CD1c-positive myeloid dendritic cell (primary cell): ENCODE results near the gene KBTBD13.

Experiments used
- DNase-seq: peaks from one replicate; pipeline ENCODE4 v3.0.0-alpha.2; 2016; ENCODE audit errors: extremely low spot score

KBTBD13 gene

DNA sequence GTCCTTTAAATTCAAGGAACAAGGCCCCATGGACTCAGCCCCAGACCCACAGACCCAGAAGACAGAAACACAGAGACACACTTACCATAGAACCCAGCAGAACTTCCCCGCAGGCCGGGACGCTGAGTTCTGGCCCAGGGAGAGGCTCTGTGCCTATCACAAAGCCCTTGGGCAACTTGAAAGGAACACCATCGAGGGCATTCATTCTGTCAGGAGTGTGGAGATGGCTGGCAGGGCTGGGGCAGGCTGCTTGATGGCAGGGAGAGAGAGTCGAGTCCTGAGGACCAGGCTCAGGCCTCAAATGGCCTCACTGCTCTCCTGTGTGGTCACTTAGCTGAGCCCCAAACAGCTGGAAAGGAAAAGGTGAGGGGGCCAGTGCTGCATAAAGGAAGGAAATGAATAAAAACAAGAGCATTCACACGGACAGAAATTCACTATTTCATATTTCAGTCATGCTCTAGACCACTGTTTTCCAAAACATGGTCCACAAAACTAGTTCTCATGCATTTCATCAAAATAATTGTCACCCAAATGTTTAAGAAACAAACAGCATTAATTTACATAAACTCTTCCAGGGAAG, 29.6 kb downstream of the KBTBD13 start:
- no peak for DNase-seq

- no peak for DNase-seq
Measured at GRCh38 chr15:65110676-65111292, 34.2 kb downstream of the KBTBD13 start.

- no peak for DNase-seq
Measured at GRCh38 chr15:65115086-65115485, 38.5 kb downstream of the KBTBD13 start, which contains the start of gene UBAP1L. UBAP1L (minus strand) TSS chr15:65115200; CDS start chr15:65106215, 8,985 bp downstream.

GRCh38 chr15:65115542-65115941, 39.0 kb downstream of the KBTBD13 start:
- no peak for DNase-seq
